DND-41 (cell line): ENCODE results near the gene BLMH.

Experiments
- ATAC-seq: fragments of 200-7000 bp; cut with Tn5 transposase; 3 replicates; pipeline ENCODE4 v1.9.1; 2021; ENCODE audit warnings: low read depth; ENCODE audit not compliant: insufficient read depth
- DNase-seq: peaks from one replicate; pipeline ENCODE4 v3.0.0-alpha.2; 2020
- H2AFZ ChIP-seq: 2 replicates; pipeline ENCODE4 v1.6.0; 2012; ENCODE audit warnings: low read depth, low read length
- H3K27ac ChIP-seq: 2 replicates; pipeline ENCODE4 v1.5.1; 2012; ENCODE audit warnings: low read length, inconsistent platforms
- H3K27me3 ChIP-seq: fragments of 200-600 bp; sonication (generic); 2 replicates; pipeline ENCODE4 v1.6.0; 2012; ENCODE audit warnings: low read length, mild to moderate bottlenecking, inconsistent platforms; ENCODE audit not compliant: insufficient read depth, poor library complexity
- H3K36me3 ChIP-seq: 2 replicates; pipeline ENCODE4 v1.5.1; 2012; ENCODE audit warnings: low read length, inconsistent platforms; ENCODE audit not compliant: insufficient read depth
- H3K4me1 ChIP-seq: 2 replicates; pipeline ENCODE4 v1.5.1; 2012; ENCODE audit warnings: mild to moderate bottlenecking, low read length; ENCODE audit not compliant: insufficient read depth
- H3K4me2 ChIP-seq: 2 replicates; pipeline ENCODE4 v1.6.0; 2012; ENCODE audit warnings: mild to moderate bottlenecking, moderate library complexity, low read length, inconsistent platforms; ENCODE audit not compliant: insufficient read depth
- H3K4me3 ChIP-seq, 2 experiments: fragments of 200-600 bp in 1 of 2; shearing (Covaris generic) in 1 of 2; 2 replicates each; pipeline ENCODE4 v1.5.1; 2012 to 2016; ENCODE audit warnings: inconsistent platforms in 2 of 2, low read length in 2 of 2, mild to moderate bottlenecking in 2 of 2, low read depth in 1 of 2, moderate library complexity in 1 of 2
- H3K79me2 ChIP-seq: 2 replicates; pipeline ENCODE4 v1.6.0; 2012; ENCODE audit warnings: low read length, inconsistent platforms; ENCODE audit not compliant: insufficient read depth
- H3K9ac ChIP-seq: 2 replicates; pipeline ENCODE4 v1.6.0; 2012; ENCODE audit warnings: low read depth, mild to moderate bottlenecking, inconsistent platforms, low read length, moderate library complexity
- H3K9me3 ChIP-seq: 2 replicates; pipeline ENCODE4 v1.5.1; 2012; ENCODE audit warnings: low read length, moderate library complexity, mild to moderate bottlenecking, inconsistent platforms; ENCODE audit not compliant: insufficient read depth, severe bottlenecking
- H4K20me1 ChIP-seq: 2 replicates; pipeline ENCODE4 v1.6.0; 2012; ENCODE audit warnings: low read length; ENCODE audit not compliant: insufficient read depth
- CTCF ChIP-seq: IDR thresholded peaks from 2 replicates; pipeline ENCODE4 v1.5.1; 2012; ENCODE audit warnings: borderline replicate concordance, low read length, moderate library complexity, mild to moderate bottlenecking; ENCODE audit not compliant: poor library complexity, severe bottlenecking; ENCODE audit errors: extremely low read depth
- EZH2 ChIP-seq: IDR thresholded peaks from 3 replicates; pipeline ENCODE4 v1.6.1; 2012; ENCODE audit warnings: borderline replicate concordance, low read depth, mild to moderate bottlenecking, moderate library complexity, low read length, inconsistent platforms; ENCODE audit not compliant: severe bottlenecking

Gene BLMH

GRCh38 chr17:30318155-30318554 lies 26.4 kb upstream of the BLMH start:
- no peak for ATAC-seq
- H3K4me1 ChIP-seq, result peaks cover 5% of the 10 kb centered on the region
- H3K4me2 ChIP-seq, result no peak overlapping the region
- no peak for DNase-seq
- H3K9me3 ChIP-seq, result no peaks in the 10 kb centered on the region
- no peak overlapping the region for H3K4me3 ChIP-seq
- no peak overlapping the region for H2AFZ ChIP-seq
- H4K20me1 ChIP-seq, result no peaks in the 10 kb centered on the region
- no peak overlapping the region for H3K27ac ChIP-seq
- TF ChIP-seq CTCF, result no peak
- no peak for TF ChIP-seq EZH2
- H3K79me2 ChIP-seq, result no peaks in the 10 kb centered on the region
- peaks cover 15% of the 10 kb centered on the region for H3K27me3 ChIP-seq
- no peaks in the 10 kb centered on the region for H3K36me3 ChIP-seq
- no peak overlapping the region for H3K9ac ChIP-seq

- no peaks in the 10 kb centered on the region for H3K4me1 ChIP-seq
- no peak overlapping the region for H3K9ac ChIP-seq
- no peak overlapping the region for H3K27ac ChIP-seq
- ATAC-seq, result no peak
- H4K20me1 ChIP-seq, result no peaks in the 10 kb centered on the region
- no peak overlapping the region for H3K4me3 ChIP-seq
- no peaks in the 10 kb centered on the region for H3K36me3 ChIP-seq
- H3K4me2 ChIP-seq, result no peak overlapping the region
- no peaks in the 10 kb centered on the region for H3K9me3 ChIP-seq
- H2AFZ ChIP-seq, result no peak overlapping the region
- TF ChIP-seq EZH2 (no peak), CTCF (no peak)
- H3K27me3 ChIP-seq, result peaks cover 15% of the 10 kb centered on the region
- H3K79me2 ChIP-seq, result no peaks in the 10 kb centered on the region
- no peak for DNase-seq
Observed at GRCh38 chr17:30316736-30317135, 25.0 kb upstream of the BLMH start.

- Histone ChIP-seq H3K9me3 (no peaks in the 10 kb centered on the region), H3K27me3 (peaks cover 15% of the 10 kb centered on the region), H4K20me1 (no peaks in the 10 kb centered on the region), H3K4me1 (no peaks in the 10 kb centered on the region), H2AFZ (no peak overlapping the region), H3K36me3 (no peaks in the 10 kb centered on the region), H3K4me2 (no peak overlapping the region), H3K9ac (no peak overlapping the region), H3K27ac (no peak overlapping the region), H3K79me2 (no peaks in the 10 kb centered on the region), H3K4me3 (no peak overlapping the region)
- no peak for DNase-seq
- no peak for TF ChIP-seq CTCF
- no peak for TF ChIP-seq EZH2
- ATAC-seq, result no peak
Observed at GRCh38 chr17:30315106-30315505, 23.4 kb upstream of the BLMH start.

- no peaks in the 10 kb centered on the region for H3K36me3 ChIP-seq
- DNase-seq, result no peak
- H3K4me2 ChIP-seq, result no peak overlapping the region
Observed at GRCh38 chr17:30314474-30314873, 22.7 kb upstream of the BLMH start.

More at GRCh38 chr17:30314474-30314873, 22.7 kb upstream of the BLMH start:
- no peaks in the 10 kb centered on the region for H3K9me3 ChIP-seq
- no peak for TF ChIP-seq CTCF
- no peak for TF ChIP-seq EZH2
- H3K9ac ChIP-seq, result no peak overlapping the region
- no peak overlapping the region for H2AFZ ChIP-seq
- no peaks in the 10 kb centered on the region for H3K79me2 ChIP-seq
- no peak overlapping the region for H3K27ac ChIP-seq
- H3K27me3 ChIP-seq, result peaks cover 15% of the 10 kb centered on the region
- no peak overlapping the region for H3K4me3 ChIP-seq
- no peaks in the 10 kb centered on the region for H4K20me1 ChIP-seq
- H3K4me1 ChIP-seq, result no peaks in the 10 kb centered on the region
- no peak for ATAC-seq
